IMR-90 (cell line): Measurements from ENCODE around the gene DACH1. TPM values are rescaled to one million over a fixed set of nuclear protein-coding genes. Genes with fewer than 3 reads are reported as not detected.

ENCODE experiments used
- ATAC-seq: fragments of 200-7000 bp; cut with Tn5 transposase; 2 replicates; pipeline ENCODE4 v1.9.1; 2020; ENCODE audit warnings: low read depth, mild to moderate bottlenecking, moderate library complexity
- BruUV-seq: library from RNA; stranded (reverse); fragments of 400-500 nt; replicated peaks from 2 replicates; lab custom pipeline; 2021; lab: Mats Ljungman, UMichigan
- CTCF ChIA-PET: fragments of 300-600 bp; formaldehyde crosslinking; extraction: SDS; loops from one replicate; lab custom pipeline; 2021; ENCODE audit warnings: antibody characterized with exemption; lab: Yijun Ruan, JAX
- POLR2A ChIA-PET: fragments of 300-600 bp; sonication (Branson Sonifier 250); formaldehyde crosslinking; loops from one replicate; lab custom pipeline; 2022; ENCODE audit warnings: antibody characterized with exemption; ENCODE audit not compliant: unreplicated experiment; lab: Charles Lee
- DNase-seq: peaks from one replicate; pipeline ENCODE4 v3.0.0; 2013
- H2AFZ ChIP-seq: replicated peaks from 2 replicates; pipeline ENCODE3; 2013; ENCODE audit warnings: low read length, mild to moderate bottlenecking; ENCODE audit not compliant: poor library complexity
- H2AK5ac ChIP-seq: 2 replicates; pipeline ENCODE4 v1.6.1; 2013; ENCODE audit warnings: low read depth, low read length, inconsistent platforms
- H2AK9ac ChIP-seq: replicated peaks from 2 replicates; pipeline ENCODE3; 2013; ENCODE audit warnings: mild to moderate bottlenecking, low read depth, low read length, moderate library complexity; ENCODE audit not compliant: poor library complexity
- H2BK120ac ChIP-seq: 2 replicates; pipeline ENCODE4 v1.6.1; 2013; ENCODE audit warnings: low read depth, low read length, inconsistent platforms
- H2BK15ac ChIP-seq: 3 replicates; pipeline ENCODE4 v1.6.1; 2013; ENCODE audit warnings: low read depth, low read length, inconsistent platforms
- H2BK20ac ChIP-seq: 2 replicates; pipeline ENCODE4 v1.6.1; 2013; ENCODE audit warnings: low read depth, mild to moderate bottlenecking, inconsistent platforms, low read length, moderate library complexity
- H2BK5ac ChIP-seq: 2 replicates; pipeline ENCODE4 v1.6.1; 2013; ENCODE audit warnings: mild to moderate bottlenecking, low read depth, low read length, inconsistent platforms; ENCODE audit not compliant: poor library complexity, severe bottlenecking
- H3K14ac ChIP-seq: replicated peaks from 2 replicates; pipeline ENCODE4 v1.6.1; 2013; ENCODE audit warnings: low read depth, low read length, inconsistent platforms
- H3K18ac ChIP-seq: 2 replicates; pipeline ENCODE4 v1.6.1; 2013; ENCODE audit warnings: low read depth, low read length, control low read depth
- H3K23ac ChIP-seq: 2 replicates; pipeline ENCODE4 v1.6.1; 2013; ENCODE audit warnings: low read depth, low read length, inconsistent platforms
- H3K27ac ChIP-seq: 2 replicates; pipeline ENCODE4 v1.5.1; 2013; ENCODE audit warnings: mild to moderate bottlenecking, control low read depth, low read length; ENCODE audit not compliant: insufficient read depth
- H3K27me3 ChIP-seq: 2 replicates; pipeline ENCODE4 v1.6.1; 2013; ENCODE audit warnings: low read length; ENCODE audit not compliant: control insufficient read depth, insufficient read depth
- H3K36me3 ChIP-seq: 2 replicates; pipeline ENCODE4 v1.6.1; 2013; ENCODE audit warnings: low read length, mixed read lengths; ENCODE audit not compliant: control insufficient read depth, insufficient read depth
- H3K4ac ChIP-seq: 2 replicates; pipeline ENCODE4 v1.6.1; 2013; ENCODE audit warnings: low read depth, low read length, inconsistent platforms
- H3K4me1 ChIP-seq: 2 replicates; pipeline ENCODE4 v1.6.1; 2013; ENCODE audit warnings: low read length, mixed read lengths; ENCODE audit not compliant: control insufficient read depth, insufficient read depth
- H3K4me2 ChIP-seq: 2 replicates; pipeline ENCODE4 v1.6.1; 2013; ENCODE audit warnings: low read depth, mild to moderate bottlenecking, control low read depth, low read length, moderate library complexity
- H3K4me3 ChIP-seq: 2 replicates; pipeline ENCODE4 v1.5.1; 2013; ENCODE audit warnings: low read depth, mild to moderate bottlenecking, control low read depth, low read length, moderate library complexity; ENCODE audit not compliant: insufficient read depth
- H3K56ac ChIP-seq: 2 replicates; pipeline ENCODE4 v1.6.1; 2013; ENCODE audit warnings: low read length, inconsistent platforms; ENCODE audit not compliant: insufficient read depth; ENCODE audit errors: extremely low read depth
- H3K79me1 ChIP-seq, 2 experiments: 2 replicates each; pipeline ENCODE4 v1.6.1; 2013; ENCODE audit warnings: low read length in 2 of 2, inconsistent platforms in 1 of 2, low read depth in 1 of 2
- H3K9ac ChIP-seq: 2 replicates; pipeline ENCODE4 v1.6.1; 2013; ENCODE audit warnings: low read depth, low read length, control low read depth
- H3K9me1 ChIP-seq: 2 replicates; pipeline ENCODE4 v1.6.1; 2013; ENCODE audit warnings: low read length, inconsistent platforms; ENCODE audit not compliant: insufficient read depth
- H3K9me3 ChIP-seq: 2 replicates; pipeline ENCODE4 v1.6.1; 2013; ENCODE audit warnings: low read length; ENCODE audit not compliant: control insufficient read depth, insufficient read depth
- H4K20me1 ChIP-seq: 2 replicates; pipeline ENCODE4 v1.6.1; 2013; ENCODE audit warnings: low read length, inconsistent platforms; ENCODE audit not compliant: insufficient read depth
- H4K5ac ChIP-seq: 2 replicates; pipeline ENCODE4 v1.6.1; 2013; ENCODE audit warnings: mild to moderate bottlenecking, low read depth, low read length, control low read depth
- H4K8ac ChIP-seq, 2 experiments: 2 replicates each; pipeline ENCODE4 v1.6.1; 2013; ENCODE audit warnings: low read depth in 2 of 2, low read length in 2 of 2, control low read depth in 1 of 2, inconsistent platforms in 1 of 2
- H4K91ac ChIP-seq: 2 replicates; pipeline ENCODE4 v1.6.1; 2013; ENCODE audit warnings: low read depth, low read length, inconsistent platforms; ENCODE audit not compliant: insufficient read depth
- CEBPB ChIP-seq: IDR thresholded peaks from 2 replicates; pipeline ENCODE4 v1.6.1; 2012; ENCODE audit warnings: low read depth, low read length, improper control_type of control experiment
- MAFK ChIP-seq: IDR thresholded peaks from 2 replicates; pipeline ENCODE4 v1.6.1; 2012; ENCODE audit warnings: low read depth, low read length, improper control_type of control experiment
- MAZ ChIP-seq: IDR thresholded peaks from 2 replicates; pipeline ENCODE4 v1.6.1; 2012; ENCODE audit warnings: low read depth, mild to moderate bottlenecking, low read length, improper control_type of control experiment, moderate library complexity, borderline replicate concordance
- MXI1 ChIP-seq: IDR thresholded peaks from 2 replicates; pipeline ENCODE4 v1.6.1; 2012; ENCODE audit warnings: low read depth, mild to moderate bottlenecking, low read length, moderate library complexity, borderline replicate concordance
- NFE2L2 ChIP-seq: fragments of 150-350 bp; IDR thresholded peaks from 2 replicates; pipeline ENCODE4 v1.6.1; 2016; ENCODE audit warnings: low read depth, mild to moderate bottlenecking, low read length
- POLR2A ChIP-seq: IDR thresholded peaks from 2 replicates; pipeline ENCODE4 v1.6.1; 2012; ENCODE audit warnings: mild to moderate bottlenecking, low read depth, low read length
- RFX5 ChIP-seq: IDR thresholded peaks from 2 replicates; pipeline ENCODE4 v1.8.0; 2012; ENCODE audit warnings: low read depth, mild to moderate bottlenecking, low read length, moderate library complexity
- WGBS, 2 experiments: methylation state at CpG; one replicate each; pipeline versions ENCODE4 v1.1.5 to v1.1.7; 2013; ENCODE audit warnings: missing lambda C conversion rate in 2 of 2; ENCODE audit not compliant: insufficient read length in 1 of 2; ENCODE audit errors: extremely low coverage in 2 of 2; 5-methylcytosine and 5-hydroxymethylcytosine counted together
- dilution Hi-C: fragments of 300-500 bp; cut with HindIII; formaldehyde crosslinking; loops from one replicate; pipeline ENCODE4 v1.14.3; 2018; ENCODE audit warnings: low sequenced_read_pairs; ENCODE audit not compliant: unreplicated experiment
- in situ Hi-C: fragments of 300-500 bp; cut with MboI; formaldehyde crosslinking; loops from 3 replicates; pipeline ENCODE4 v1.14.3; 2019; ENCODE audit warnings: low sequenced_read_pairs, inconsistent platforms, mixed read lengths
- intact Hi-C: fragments of 100-400 bp; cut with micrococcal nuclease; formaldehyde crosslinking; loops from 2 replicates; pipeline ENCODE4 v1.10.0; 2022
- polyA plus RNA-seq, 3 experiments: library from polyadenylated mRNA; depleted of rRNA; stranded (reverse); fragments of >200 nt; gene quantifications; 2 replicates each; pipeline ENCODE4 v1.2.3, GENCODE V29; 2012; ENCODE audit warnings: low replicate concordance in 1 of 3
- total RNA-seq: library from RNA; depleted of rRNA; stranded (reverse); fragments of >200 nt; gene quantifications from 2 replicates; pipeline ENCODE4 v1.2.3, GENCODE V29; 2012
- TF ChIP-seq, protein P1 (sequence below): fragments of 150-350 bp; IDR thresholded peaks from 2 replicates; pipeline ENCODE4 v1.6.1; 2016; ENCODE audit warnings: low read depth, mild to moderate bottlenecking, low read length, moderate library complexity, borderline replicate concordance
- TF ChIP-seq, protein P2 (sequence below): fragments of 150-350 bp; IDR thresholded peaks from 2 replicates; pipeline ENCODE4 v1.6.1; 2017; ENCODE audit warnings: mild to moderate bottlenecking, antibody characterized with exemption, low read length, low read depth

Gene DACH1
- total and polyA plus RNA-seq, 2 of the 4 experiments (the other 2 are of a cell fraction) = not detected

GRCh38 chr13:71874458-71874857, 7.5 kb upstream of the DACH1 start:
- Histone ChIP-seq H3K79me1 (no peaks in the 10 kb centered on the region), H3K27me3 (no peaks in the 10 kb centered on the region), H3K9ac (no peak overlapping the region), H3K9me3 (no peaks in the 10 kb centered on the region), H4K20me1 (no peaks in the 10 kb centered on the region), H3K9me1 (no peaks in the 10 kb centered on the region), H3K27ac (no peak overlapping the region), H2BK5ac (no peak overlapping the region), H2AFZ (no peak overlapping the region), H3K36me3 (no peaks in the 10 kb centered on the region), H2BK120ac (no peak overlapping the region), H4K91ac (no peak overlapping the region), H2BK20ac (no peak overlapping the region), H3K56ac (no peak overlapping the region), H3K23ac (no peak overlapping the region), H3K14ac (no peak overlapping the region), H2AK9ac (no peak overlapping the region), H4K8ac (no peak overlapping the region), H2BK15ac (no peak overlapping the region), H4K5ac (no peak overlapping the region), H3K18ac (no peak overlapping the region), H3K4me2 (no peak overlapping the region), H3K4me1 (no peaks in the 10 kb centered on the region), H3K4ac (no peak overlapping the region), H3K4me3 (no peak overlapping the region), H2AK5ac (no peak overlapping the region)
- in situ Hi-C loops (loop anchor here (10.0 kb wide), 1 partner anchor 550 kb away; no protein-coding TSS in a partner anchor), intact Hi-C loops (no loop called here), dilution Hi-C loops (no loop called here)
- CTCF ChIA-PET = no interaction called here
- whole genome bisulfite sequencing, 2 experiments = no CpG with 5 or more reads among the region's 2 CpGs
- DNase-seq = no peak
- POLR2A ChIA-PET = no interaction called here
- BruUV-seq = no TSS peak
- no peak for ATAC-seq
- TF ChIP-seq, protein P1, sequence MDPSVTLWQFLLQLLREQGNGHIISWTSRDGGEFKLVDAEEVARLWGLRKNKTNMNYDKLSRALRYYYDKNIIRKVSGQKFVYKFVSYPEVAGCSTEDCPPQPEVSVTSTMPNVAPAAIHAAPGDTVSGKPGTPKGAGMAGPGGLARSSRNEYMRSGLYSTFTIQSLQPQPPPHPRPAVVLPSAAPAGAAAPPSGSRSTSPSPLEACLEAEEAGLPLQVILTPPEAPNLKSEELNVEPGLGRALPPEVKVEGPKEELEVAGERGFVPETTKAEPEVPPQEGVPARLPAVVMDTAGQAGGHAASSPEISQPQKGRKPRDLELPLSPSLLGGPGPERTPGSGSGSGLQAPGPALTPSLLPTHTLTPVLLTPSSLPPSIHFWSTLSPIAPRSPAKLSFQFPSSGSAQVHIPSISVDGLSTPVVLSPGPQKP = no peak
- TF ChIP-seq MXI1 (no peak), MAZ (no peak), MAFK (no peak), CEBPB (no peak), RFX5 (no peak), POLR2A (no peak), NFE2L2 (no peak)
- TF ChIP-seq, protein P2, sequence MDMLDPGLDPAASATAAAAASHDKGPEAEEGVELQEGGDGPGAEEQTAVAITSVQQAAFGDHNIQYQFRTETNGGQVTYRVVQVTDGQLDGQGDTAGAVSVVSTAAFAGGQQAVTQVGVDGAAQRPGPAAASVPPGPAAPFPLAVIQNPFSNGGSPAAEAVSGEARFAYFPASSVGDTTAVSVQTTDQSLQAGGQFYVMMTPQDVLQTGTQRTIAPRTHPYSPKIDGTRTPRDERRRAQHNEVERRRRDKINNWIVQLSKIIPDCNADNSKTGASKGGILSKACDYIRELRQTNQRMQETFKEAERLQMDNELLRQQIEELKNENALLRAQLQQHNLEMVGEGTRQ = no peak
